ENCODE measurements around the gene DLGAP3. TPM values are rescaled to one million over a fixed set of nuclear protein-coding genes. Genes with fewer than 3 reads are reported as not detected.

Gene DLGAP3
- total RNA-seq, 1 experiment from 2014 or later = 7.3 TPM

- Histone ChIP-seq H3K56ac (ENCODE audit: insufficient read length, low read depth, low read length) (no peak overlapping the region), H3T11ph (ENCODE audit: low read length) (no peak overlapping the region), H3K9ac (ENCODE audit: extremely low read depth, insufficient read length, low read length) (no peak overlapping the region), H2BK12ac (ENCODE audit: insufficient read length, low read depth, low read length) (no peak overlapping the region), H3K79me1 (ENCODE audit: insufficient read depth, low read depth, low read length, poor library complexity, severe bottlenecking) (no peaks in the 10 kb centered on the region), H3K79me2 (ENCODE audit: insufficient read depth, low read length) (peaks cover 2% of the 10 kb centered on the region; the same call in 1 of the 2 replicates), H3K23me2 (ENCODE audit: insufficient read length, low read depth, low read length, poor library complexity, severe bottlenecking) (peaks cover 14% of the 10 kb centered on the region), H4K91ac (ENCODE audit: insufficient read length, low read depth, low read length) (no peak overlapping the region), H2BK15ac (ENCODE audit: low read depth, low read length) (no peak overlapping the region), H3K18ac (ENCODE audit: insufficient read length, low read depth, low read length) (no peak overlapping the region), H2BK5ac (ENCODE audit: insufficient read length, low read length) (no peak overlapping the region), H3K4me1 (ENCODE audit: insufficient read depth, low read length) (peaks cover 6% of the 10 kb centered on the region), H3K9me3 (ENCODE audit: control insufficient read depth, low read depth, low read length) (no peaks in the 10 kb centered on the region), H2AK5ac (ENCODE audit: insufficient read length, low read length) (no peak overlapping the region), H4K20me1 (ENCODE audit: control insufficient read depth, insufficient read depth, insufficient read length) (peaks cover 4% of the 10 kb centered on the region), H2BK20ac (ENCODE audit: low read depth, low read length, poor library complexity, severe bottlenecking) (no peak overlapping the region), H3K23ac (ENCODE audit: insufficient read length, low read depth, low read length) (no peak overlapping the region), H3K27me3 (ENCODE audit: insufficient read depth, low read length) (peaks cover 7% of the 10 kb centered on the region; the same call in 1 of the 2 replicates), H4K5ac (ENCODE audit: insufficient read length, low read depth, low read length) (no peak overlapping the region), H3K27ac (ENCODE audit: insufficient read length, low read depth, low read length) (no peak overlapping the region), H3K4ac (ENCODE audit: low read depth, low read length) (no peak overlapping the region), H2BK120ac (ENCODE audit: low read depth, low read length, poor library complexity, severe bottlenecking) (no peak overlapping the region), H3K4me2 (ENCODE audit: insufficient read depth, insufficient read length, low read length) (peak overlapping the region; percentile 63), H2AFZ (ENCODE audit: low read length) (no peak overlapping the region), H4K8ac (replicated peaks; ENCODE audit: insufficient read length, low read depth, low read length) (no peak overlapping the region), H3K14ac (ENCODE audit: insufficient read depth, low read length) (no peak overlapping the region)
- DNase-seq = peak; percentile 44
- Mint-ChIP-seq H3K27me3 (ENCODE audit: low read depth) (peaks cover 86% of the 10 kb centered on the region), H3K27ac (peak overlapping the region in 1 of 3 experiments; percentile 4; a peak in 1 of 7 replicates), H3K4me1 (peaks cover 20 to 43% of the 10 kb centered on the region in 2 experiments), H3K36me3 (ENCODE audit: insufficient read depth in 1 of 3, low read depth in 3 of 3) (no peaks in the 10 kb centered on the region), H3K4me3 (peak overlapping the region; percentile 71 to 87), H3K9me3 (no peaks in the 10 kb centered on the region; a peak in 2 of 5 replicates)
- TF ChIP-seq CTCF (conservative IDR thresholded peaks at IDR 0.05) = peak; percentile 15; the same call in 1 of the 3 replicates
- WGBS (ENCODE audit: extremely low coverage, insufficient read length, low lambda C conversion rate) = no CpG with 5 or more reads among the region's 9 CpGs
These were observed 1.3 kb downstream of the DLGAP3 start for GRCh38 chr1:34928066-34928696.
